CD4-positive, alpha-beta T cell treated with Interleukin-17A for 1 hour (primary cell): ENCODE data around the gene FOXP1.

Source experiments
- DNase-seq: peaks from one replicate; pipeline ENCODE4 v3.0.0-alpha.2; 2020

Gene FOXP1

GRCh38 chr3:71319771-71320170, 263.8 kb downstream of the FOXP1 start:
- DNase-seq: no peak

GRCh38 chr3:71318458-71318827, 265.1 kb downstream of the FOXP1 start:
- no peak for DNase-seq

- DNase-seq: no peak
Observed at GRCh38 chr3:71317749-71318457, 265.6 kb downstream of the FOXP1 start.

GRCh38 chr3:71317140-71317539, 266.4 kb downstream of the FOXP1 start:
- no peak for DNase-seq

- no peak for DNase-seq
Observed at GRCh38 chr3:71316066-71316777, 267.3 kb downstream of the FOXP1 start.

- no peak for DNase-seq
Observed at GRCh38 chr3:71315431-71315830, 268.1 kb downstream of the FOXP1 start.

GRCh38 chr3:71313844-71314243, 269.7 kb downstream of the FOXP1 start:
- DNase-seq: no peak

GRCh38 chr3:71312461-71312860, 271.1 kb downstream of the FOXP1 start:
- no peak for DNase-seq

- no peak for DNase-seq
Observed at GRCh38 chr3:71311661-71312046, 271.9 kb downstream of the FOXP1 start.

- no peak for DNase-seq
Observed at GRCh38 chr3:71310980-71311660, 272.4 kb downstream of the FOXP1 start.

- no peak for DNase-seq
Observed at GRCh38 chr3:71310359-71310979, 273.1 kb downstream of the FOXP1 start.

- DNase-seq: no peak
Observed at GRCh38 chr3:71309886-71310285, 273.6 kb downstream of the FOXP1 start.

GRCh38 chr3:71309342-71309741, 274.2 kb downstream of the FOXP1 start:
- DNase-seq: peak; percentile 41

GRCh38 chr3:71308836-71309235, 274.7 kb downstream of the FOXP1 start:
- no peak for DNase-seq

- no peak for DNase-seq
Observed at GRCh38 chr3:71307991-71308697, 275.4 kb downstream of the FOXP1 start.

GRCh38 chr3:71305231-71306206, 278.0 kb downstream of the FOXP1 start:
- DNase-seq: no peak

- peak; percentile 32 for DNase-seq
Observed at GRCh38 chr3:71304684-71305083, 278.8 kb downstream of the FOXP1 start.

GRCh38 chr3:71304247-71304646, 279.3 kb downstream of the FOXP1 start:
- no peak for DNase-seq

- no peak for DNase-seq
Observed at GRCh38 chr3:71303627-71304200, 279.8 kb downstream of the FOXP1 start.

GRCh38 chr3:71302604-71303003, 280.9 kb downstream of the FOXP1 start:
- DNase-seq: no peak

GRCh38 chr3:71300951-71301393, 282.6 kb downstream of the FOXP1 start:
- no peak for DNase-seq
